ENCODE measurements around the gene CELA1.

- TF ChIP-seq CTCF (IDR thresholded peaks at IDR 0.05; ENCODE audit: insufficient read depth, low read length) (no peak), POLR2AphosphoS5 (IDR thresholded peaks at IDR 0.05; ENCODE audit: low read depth) (no peak), REST (IDR thresholded peaks at IDR 0.05; ENCODE audit: insufficient replicate concordance, low read depth) (no peak)
Measured at GRCh38 chr12:51343201-51343600, 3.3 kb downstream of the CELA1 start.

Data from HL-60 (cell line).